ENCODE results near the gene ANAPC5.

GRCh38 chr12:121295746-121296617 is 56.2 kb downstream of the ANAPC5 start:
- TF ChIP-seq CTCF (IDR thresholded peaks at IDR 0.05; ENCODE audit: insufficient read depth, low read length, poor library complexity, severe bottlenecking) = no peak
- TF ChIP-seq EZH2phosphoT487 (conservative IDR thresholded peaks at IDR 0.05; ENCODE audit: low read length) = no peak

Data from SU-DHL-6 (cell line).